SK-N-SH treated with all-trans-retinoic acid at 6 μM for 48 hours (cell line): Measurements from ENCODE around the gene OCRL.

Source experiments
- ARNTL ChIP-seq: fragments of 450-650 bp; formaldehyde crosslinking; IDR thresholded peaks from 2 replicates; pipeline ENCODE4 v1.5.0; 2020; ENCODE audit warnings: low read depth, mild to moderate bottlenecking, moderate library complexity, borderline replicate concordance
- CREB5 ChIP-seq: fragments of 250-450 bp; sonication (Bioruptor Pico); IDR thresholded peaks from 2 replicates; pipeline ENCODE4 v1.5.1; 2020; ENCODE audit warnings: low read depth, mild to moderate bottlenecking, moderate library complexity
- CSRNP3 ChIP-seq: fragments of 250-450 bp; sonication (Bioruptor Pico); IDR thresholded peaks from 2 replicates; pipeline ENCODE4 v1.5.1; 2021; ENCODE audit warnings: mild to moderate bottlenecking, moderate library complexity
- PATZ1 ChIP-seq: fragments of 250-450 bp; sonication (Bioruptor Pico); IDR thresholded peaks from 2 replicates; pipeline ENCODE4 v1.8.0; 2020; ENCODE audit warnings: mild to moderate bottlenecking, moderate library complexity, borderline replicate concordance
- POU6F1 ChIP-seq: fragments of 250-450 bp; sonication (Bioruptor Pico); IDR thresholded peaks from 2 replicates; pipeline ENCODE4 v1.8.0; 2021; ENCODE audit warnings: low read depth, mild to moderate bottlenecking, moderate library complexity, borderline replicate concordance
- PPARA ChIP-seq: fragments of 250-450 bp; sonication (Bioruptor Pico); IDR thresholded peaks from 2 replicates; pipeline ENCODE4 v1.5.0; 2020; ENCODE audit warnings: mild to moderate bottlenecking, borderline replicate concordance
- RARB ChIP-seq: fragments of 250-450 bp; sonication (Bioruptor Pico); IDR thresholded peaks from 2 replicates; pipeline ENCODE4 v1.8.0; 2021; ENCODE audit warnings: mild to moderate bottlenecking, moderate library complexity
- TCF4 ChIP-seq: fragments of 250-450 bp; sonication (Bioruptor Pico); IDR thresholded peaks from 2 replicates; pipeline ENCODE4 v1.8.0; 2021; ENCODE audit warnings: mild to moderate bottlenecking, moderate library complexity, borderline replicate concordance
- ZNF70 ChIP-seq: fragments of 450-650 bp; formaldehyde crosslinking; IDR thresholded peaks from 2 replicates; pipeline ENCODE4 v1.5.0; 2020; ENCODE audit warnings: mild to moderate bottlenecking, moderate library complexity

GRCh38 chrX:129568349-129568748 lies 28.3 kb downstream of the OCRL start:
- TF ChIP-seq TCF4 (CRISPR knock-in tag) (no peak), PPARA (CRISPR knock-in tag) (no peak), ZNF70 (CRISPR knock-in tag) (no peak), ARNTL (CRISPR knock-in tag) (no peak), CREB5 (no peak), PATZ1 (CRISPR knock-in tag) (no peak), CSRNP3 (no peak), RARB (CRISPR knock-in tag) (no peak), POU6F1 (CRISPR knock-in tag) (no peak)
